HAP-1 (cell line): ENCODE measurements around the gene CEP135.
"Not testable (repeated sequence)": the region's sequence is repeated elsewhere in the genome, so short reads cannot be mapped to it uniquely, and the experiment has no call there.

ENCODE experiments used
- DNase-seq, 2 experiments: peaks; one replicate each; pipeline ENCODE4 v3.0.0-alpha.2; 2016 to 2020; ENCODE audit warnings: low spot score in 2 of 2
- H3K27me3 ChIP-seq: fragments of 250-450 bp; sonication (Bioruptor Pico); 2 replicates; pipeline ENCODE4 v1.5.1; 2020; ENCODE audit warnings: low read depth, mild to moderate bottlenecking, moderate library complexity
- H3K36me3 ChIP-seq: fragments of 250-450 bp; sonication (Bioruptor Pico); replicated peaks from 2 replicates; pipeline ENCODE4 v1.5.1; 2020; ENCODE audit warnings: mild to moderate bottlenecking
- H3K4me1 ChIP-seq: fragments of 250-450 bp; sonication (Bioruptor Pico); 2 replicates; pipeline ENCODE4 v1.5.1; 2020; ENCODE audit warnings: mild to moderate bottlenecking
- H3K4me3 ChIP-seq: fragments of 250-450 bp; sonication (Bioruptor Pico); 2 replicates; pipeline ENCODE4 v1.5.1; 2020; ENCODE audit warnings: mild to moderate bottlenecking, moderate library complexity
- H3K9me3 ChIP-seq: fragments of 250-450 bp; sonication (Bioruptor Pico); 2 replicates; pipeline ENCODE4 v1.5.1; 2020; ENCODE audit warnings: mild to moderate bottlenecking, moderate library complexity
- in situ Hi-C: fragments of 300-500 bp; cut with MboI; formaldehyde crosslinking; loops from 3 replicates; pipeline ENCODE4 v1.14.3; 2020; ENCODE audit warnings: low sequenced_read_pairs, inconsistent platforms, mixed read lengths

The CEP135 gene

GRCh38 chr4:55951191-55951922 is 2.6 kb downstream of the CEP135 start:
- DNase-seq = no peak
- Histone ChIP-seq H3K4me1 (peaks cover 30% of the 10 kb centered on the region), H3K27me3 (no peaks in the 10 kb centered on the region), H3K9me3 (no peaks in the 10 kb centered on the region), H3K36me3 (peaks cover 32% of the 10 kb centered on the region), H3K4me3 (no peak overlapping the region)
- in situ Hi-C loops = no loop called here

- Histone ChIP-seq H3K36me3 (peaks cover 48% of the 10 kb centered on the region), H3K27me3 (no peaks in the 10 kb centered on the region), H3K4me3 (no peak overlapping the region), H3K9me3 (no peaks in the 10 kb centered on the region), H3K4me1 (peaks cover 2% of the 10 kb centered on the region; the same call in 1 of the 2 replicates)
- in situ Hi-C loops = no loop called here
- DNase-seq = no peak
These were observed 7.0 kb downstream of the CEP135 start for GRCh38 chr4:55955710-55956109.

- in situ Hi-C loops = no loop called here
- H3K36me3 ChIP-seq = peaks cover 34% of the 10 kb centered on the region
- H3K4me3 ChIP-seq = no peak overlapping the region
- H3K4me1 ChIP-seq = no peaks in the 10 kb centered on the region
- H3K27me3 ChIP-seq = no peaks in the 10 kb centered on the region
- no peak for DNase-seq
- H3K9me3 ChIP-seq = no peaks in the 10 kb centered on the region
These were observed 10.9 kb downstream of the CEP135 start for GRCh38 chr4:55959655-55960054.

DNA sequence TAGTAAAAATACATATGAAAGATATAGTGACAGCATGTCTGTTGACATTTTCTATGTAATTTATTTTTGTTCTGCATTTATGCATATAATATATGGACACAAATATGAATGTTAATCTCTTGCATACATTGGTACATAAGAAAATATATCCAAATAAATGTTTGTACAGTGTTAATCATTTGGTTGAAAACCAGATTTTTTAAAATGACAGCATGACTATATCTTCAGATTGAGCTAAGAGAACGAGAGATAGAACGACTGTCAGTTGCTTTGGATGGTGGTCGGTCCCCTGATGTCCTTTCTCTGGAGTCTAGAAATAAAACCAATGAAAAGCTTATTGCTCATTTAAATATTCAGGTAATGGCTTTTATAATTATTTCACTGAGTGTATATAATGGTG is 15.3 kb downstream of the CEP135 start:
- Histone ChIP-seq H3K4me3 (no peak overlapping the region), H3K4me1 (no peaks in the 10 kb centered on the region), H3K9me3 (no peaks in the 10 kb centered on the region), H3K27me3 (no peaks in the 10 kb centered on the region), H3K36me3 (peaks cover 7% of the 10 kb centered on the region)
- in situ Hi-C loops = no loop called here
- no peak for DNase-seq

DNA sequence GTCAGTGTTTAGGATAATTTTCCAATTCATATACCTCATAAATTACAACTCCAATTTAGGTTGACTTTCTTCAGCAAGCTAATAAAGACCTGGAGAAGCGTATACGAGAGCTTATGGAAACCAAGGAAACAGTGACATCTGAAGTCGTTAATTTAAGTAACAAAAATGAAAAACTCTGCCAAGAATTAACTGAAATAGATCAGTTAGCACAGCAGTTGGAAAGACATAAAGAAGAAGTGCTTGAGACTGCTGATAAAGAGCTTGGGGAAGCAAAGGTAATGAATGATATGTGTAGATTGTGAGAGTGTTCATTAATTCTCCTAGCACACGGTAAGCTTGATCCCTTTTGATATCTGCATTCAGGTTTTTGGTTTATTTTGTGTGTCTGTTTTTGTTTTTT is 16.8 kb downstream of the CEP135 start:
- Histone ChIP-seq H3K36me3 (peaks cover 7% of the 10 kb centered on the region), H3K9me3 (no peaks in the 10 kb centered on the region), H3K4me3 (no peak overlapping the region), H3K4me1 (no peaks in the 10 kb centered on the region), H3K27me3 (no peaks in the 10 kb centered on the region)
- DNase-seq = no peak
- in situ Hi-C loops = no loop called here

GRCh38 chr4:55966324-55966723 is 17.6 kb downstream of the CEP135 start:
- DNase-seq, H3K36me3 ChIP-seq, in situ Hi-C loops, H3K4me1 ChIP-seq, H3K27me3 ChIP-seq, H3K9me3 ChIP-seq, H3K4me3 ChIP-seq: not testable (repeated sequence)

DNA sequence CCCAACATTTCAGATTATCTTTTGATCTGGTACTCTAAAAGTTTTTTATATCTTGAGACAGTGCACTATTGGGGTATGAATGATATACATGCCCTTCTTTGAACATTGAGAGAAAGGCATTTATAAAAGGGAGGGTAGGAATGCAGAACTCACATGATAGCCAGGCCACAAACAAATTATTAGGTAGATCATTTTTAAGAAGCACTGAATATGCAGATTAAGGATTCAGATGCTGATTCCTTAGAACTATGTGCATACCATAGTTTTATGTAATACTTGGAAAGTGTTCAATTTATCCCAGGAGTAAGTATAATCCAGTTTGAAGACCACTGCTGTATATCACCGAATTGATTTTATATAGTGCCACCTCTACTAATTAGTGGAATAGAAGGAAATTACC is 18.6 kb downstream of the CEP135 start:
- Histone ChIP-seq H3K4me1 (no peaks in the 10 kb centered on the region), H3K36me3 (peaks cover 7% of the 10 kb centered on the region)
- in situ Hi-C loops = no loop called here

GRCh38 chr4:55973650-55974049 is 24.9 kb downstream of the CEP135 start:
- in situ Hi-C loops = no loop called here
- Histone ChIP-seq H3K4me1 (peaks cover 14% of the 10 kb centered on the region), H3K36me3 (peaks cover 6% of the 10 kb centered on the region), H3K9me3 (no peaks in the 10 kb centered on the region), H3K27me3 (no peaks in the 10 kb centered on the region), H3K4me3 (no peak overlapping the region)
- DNase-seq = peak; percentile 72 to 99

More for the DNA sequence above, 18.6 kb downstream of the CEP135 start:
- H3K9me3 ChIP-seq = no peaks in the 10 kb centered on the region
- no peak overlapping the region for H3K4me3 ChIP-seq
- DNase-seq = no peak
- H3K27me3 ChIP-seq = no peaks in the 10 kb centered on the region

DNA sequence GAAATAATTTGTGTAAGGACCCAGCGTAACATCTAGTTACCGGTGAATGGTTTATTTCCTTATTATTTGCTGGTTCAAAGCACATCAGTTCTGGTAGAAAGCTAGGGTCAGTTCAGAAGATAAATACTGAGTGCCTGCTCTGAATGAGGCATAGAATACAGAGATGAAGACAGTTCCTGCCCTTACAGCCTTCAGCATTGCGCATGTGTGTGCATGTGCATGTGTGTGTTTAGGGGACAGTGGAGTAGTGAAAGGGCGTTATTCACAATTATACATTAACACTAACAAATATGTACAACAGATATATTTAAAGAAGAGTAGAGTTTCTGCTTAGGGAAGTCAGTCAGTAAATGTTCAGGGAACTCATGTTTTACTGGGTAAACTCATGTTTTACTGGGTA is 29.1 kb downstream of the CEP135 start:
- Histone ChIP-seq H3K4me1 (peaks cover 34% of the 10 kb centered on the region), H3K9me3 (no peaks in the 10 kb centered on the region), H3K4me3 (no peak overlapping the region), H3K27me3 (no peaks in the 10 kb centered on the region), H3K36me3 (peaks cover 6% of the 10 kb centered on the region)
- in situ Hi-C loops = no loop called here
- DNase-seq = no peak

DNA sequence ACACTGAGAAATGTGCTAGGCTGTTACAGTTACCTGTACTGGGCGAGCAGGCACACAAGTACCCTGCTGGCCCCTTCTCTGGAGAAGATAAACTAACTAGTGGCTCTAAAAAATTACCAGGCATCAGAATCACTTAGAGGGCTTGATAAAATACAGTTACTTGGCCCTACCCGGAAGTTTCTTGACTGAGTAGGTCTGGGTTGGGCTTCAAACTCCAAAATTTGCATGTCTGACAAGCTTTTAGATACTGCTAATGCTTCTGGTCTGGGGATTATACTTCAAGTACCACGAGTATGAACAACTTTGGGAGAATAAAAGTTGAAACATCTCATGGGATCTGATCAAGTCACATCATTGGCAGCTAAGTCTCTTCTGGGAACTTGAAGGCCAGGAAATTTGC is 30.8 kb downstream of the CEP135 start:
- in situ Hi-C loops = no loop called here
- Histone ChIP-seq H3K27me3 (no peaks in the 10 kb centered on the region), H3K36me3 (peaks cover 2% of the 10 kb centered on the region), H3K4me1 (peaks cover 20% of the 10 kb centered on the region), H3K9me3 (no peaks in the 10 kb centered on the region), H3K4me3 (no peak overlapping the region)
- no peak for DNase-seq

GRCh38 chr4:55980725-55981124 is 32.0 kb downstream of the CEP135 start:
- DNase-seq = no peak
- no peaks in the 10 kb centered on the region for H3K27me3 ChIP-seq
- no peaks in the 10 kb centered on the region for H3K9me3 ChIP-seq
- H3K4me1 ChIP-seq = peaks cover 20% of the 10 kb centered on the region
- no peaks in the 10 kb centered on the region; the same call in 1 of the 2 replicates for H3K36me3 ChIP-seq
- no peak overlapping the region for H3K4me3 ChIP-seq
- in situ Hi-C loops = no loop called here

GRCh38 chr4:55982976-55983375 is 34.2 kb downstream of the CEP135 start:
- Histone ChIP-seq H3K36me3 (no peaks in the 10 kb centered on the region), H3K9me3 (no peaks in the 10 kb centered on the region), H3K4me3 (no peak overlapping the region), H3K4me1 (peaks cover 20% of the 10 kb centered on the region), H3K27me3 (no peaks in the 10 kb centered on the region)
- no peak for DNase-seq
- in situ Hi-C loops = no loop called here

- DNase-seq = peak; percentile 38 to 85
- H3K27me3 ChIP-seq = no peaks in the 10 kb centered on the region
- no peaks in the 10 kb centered on the region; the same call in 1 of the 2 replicates for H3K36me3 ChIP-seq
- peaks cover 12% of the 10 kb centered on the region for H3K4me1 ChIP-seq
- in situ Hi-C loops = no loop called here
- no peaks in the 10 kb centered on the region for H3K9me3 ChIP-seq
- no peak overlapping the region for H3K4me3 ChIP-seq
These were observed 41.0 kb downstream of the CEP135 start for GRCh38 chr4:55989766-55990165.

- in situ Hi-C loops = no loop called here
These were observed 45.4 kb downstream of the CEP135 start for GRCh38 chr4:55993994-55994663.

More at GRCh38 chr4:55993994-55994663, 45.4 kb downstream of the CEP135 start:
- peaks cover under 1% of the 10 kb centered on the region for H3K36me3 ChIP-seq
- no peak for DNase-seq
- H3K4me3 ChIP-seq = no peak overlapping the region
- H3K27me3 ChIP-seq = no peaks in the 10 kb centered on the region
- peaks cover 42% of the 10 kb centered on the region for H3K4me1 ChIP-seq
- no peaks in the 10 kb centered on the region for H3K9me3 ChIP-seq
